CD14-positive monocyte (primary cell): Measurements from ENCODE around the gene POLA1. TPM values are rescaled to one million over a fixed set of nuclear protein-coding genes. Genes with fewer than 3 reads are reported as not detected.

Experiments used
- DNase-seq, 3 donors: peaks; one replicate each; pipeline ENCODE4 v3.0.0-alpha.2; 2011 to 2022
- H2AFZ ChIP-seq: 2 replicates; pipeline ENCODE4 v1.6.0; 2012; ENCODE audit warnings: mild to moderate bottlenecking, low read depth, low read length, inconsistent platforms; ENCODE audit not compliant: insufficient read depth, poor library complexity, severe bottlenecking
- H3K27ac ChIP-seq, 2 donors: 1 replicate in 1 of 2; 2 replicates in 1 of 2; pipeline ENCODE4 v1.5.1; 2012 to 2013; ENCODE audit warnings: low read length in 2 of 2, control low read depth in 1 of 2, inconsistent platforms in 1 of 2, low read depth in 1 of 2, mild to moderate bottlenecking in 1 of 2
- H3K27me3 ChIP-seq, 2 donors: one replicate each; pipeline versions ENCODE4 v1.6.0 to v1.6.1; 2011 to 2013; ENCODE audit warnings: low read length in 2 of 2; ENCODE audit not compliant: control insufficient read depth in 2 of 2, insufficient read depth in 2 of 2
- H3K36me3 ChIP-seq, 2 donors: replicated peaks in 1 of 2; 1 replicate in 1 of 2; 2 replicates in 1 of 2; pipeline versions ENCODE4 v1.5.1 to v1.6.1; 2012 to 2013; ENCODE audit warnings: low read length in 2 of 2, control low read depth in 1 of 2, inconsistent platforms in 1 of 2, mild to moderate bottlenecking in 1 of 2; ENCODE audit not compliant: insufficient read depth in 2 of 2, control insufficient read depth in 1 of 2
- H3K4me1 ChIP-seq, 2 donors: 1 replicate in 1 of 2; 2 replicates in 1 of 2; pipeline versions ENCODE4 v1.5.1 to v1.6.1; 2012 to 2013; ENCODE audit warnings: low read length in 2 of 2, control low read depth in 1 of 2, inconsistent platforms in 1 of 2, mild to moderate bottlenecking in 1 of 2, moderate library complexity in 1 of 2; ENCODE audit not compliant: insufficient read depth in 2 of 2, control insufficient read depth in 1 of 2
- H3K4me2 ChIP-seq: replicated peaks from 2 replicates; pipeline ENCODE3; 2012; ENCODE audit warnings: low read length, moderate library complexity, mild to moderate bottlenecking; ENCODE audit not compliant: poor library complexity, severe bottlenecking; ENCODE audit errors: extremely low read depth
- H3K4me3 ChIP-seq, 3 experiments: fragments of 200-600 bp in 1 of 3; sonication (generic) in 1 of 3; replicated peaks in 1 of 3; 1 replicate in 2 of 3; 2 replicates in 1 of 3; pipeline ENCODE4 v1.5.1; 2011 to 2013; ENCODE audit warnings: low read length in 3 of 3, mild to moderate bottlenecking in 3 of 3, control low read depth in 2 of 3, low read depth in 2 of 3, inconsistent platforms in 1 of 3, moderate library complexity in 1 of 3
- H3K79me2 ChIP-seq: 2 replicates; pipeline ENCODE4 v1.6.0; 2012; ENCODE audit warnings: mild to moderate bottlenecking, control low read depth, inconsistent platforms, low read length, moderate library complexity; ENCODE audit not compliant: insufficient read depth
- H3K9ac ChIP-seq: 2 replicates; pipeline ENCODE4 v1.6.0; 2017; ENCODE audit warnings: low read length, mild to moderate bottlenecking; ENCODE audit not compliant: insufficient read depth, poor library complexity, severe bottlenecking
- H3K9me3 ChIP-seq, 2 donors: replicated peaks in 1 of 2; 1 replicate in 1 of 2; 2 replicates in 1 of 2; pipeline versions ENCODE4 v1.5.1 to v1.6.1; 2012 to 2013; ENCODE audit warnings: low read length in 2 of 2, control low read depth in 1 of 2; ENCODE audit not compliant: control insufficient read depth in 1 of 2, insufficient read depth in 1 of 2
- H4K20me1 ChIP-seq: 2 replicates; pipeline ENCODE4 v1.6.0; 2012; ENCODE audit warnings: mild to moderate bottlenecking, low read length, control low read depth, moderate library complexity; ENCODE audit not compliant: insufficient read depth
- H3K27ac Mint-ChIP-seq, 7 donors: one replicate each; pipeline ENCODE4 v1.8.0; 2020; ENCODE audit warnings: mild to moderate bottlenecking in 7 of 7, mixed read lengths in 7 of 7, moderate library complexity in 6 of 7, inconsistent platforms in 2 of 7
- H3K27me3 Mint-ChIP-seq, 3 donors: one replicate each; pipeline ENCODE4 v1.8.0; 2021 to 2022; ENCODE audit warnings: low read depth in 3 of 3, mild to moderate bottlenecking in 3 of 3, mixed read lengths in 3 of 3, moderate library complexity in 3 of 3, inconsistent platforms in 1 of 3
- H3K36me3 Mint-ChIP-seq, 2 donors: one replicate each; pipeline ENCODE4 v1.8.0; 2020; ENCODE audit warnings: mixed read lengths in 2 of 2, inconsistent platforms in 1 of 2, mild to moderate bottlenecking in 1 of 2
- H3K4me1 Mint-ChIP-seq: one replicate; pipeline ENCODE4 v1.8.0; 2020; ENCODE audit warnings: mild to moderate bottlenecking, mixed read lengths
- H3K4me3 Mint-ChIP-seq, 2 donors: one replicate each; pipeline ENCODE4 v1.8.0; 2020; ENCODE audit warnings: mild to moderate bottlenecking in 2 of 2, mixed read lengths in 2 of 2, moderate library complexity in 1 of 2
- H3K9me3 Mint-ChIP-seq, 7 donors: one replicate each; pipeline ENCODE4 v1.8.0; 2020 to 2022; ENCODE audit warnings: mixed read lengths in 7 of 7, mild to moderate bottlenecking in 6 of 7, moderate library complexity in 6 of 7, inconsistent platforms in 2 of 7
- WGBS: methylation state at CpG from one replicate; pipeline ENCODE4 v1.1.5; 2013; ENCODE audit warnings: missing lambda C conversion rate; ENCODE audit not compliant: insufficient coverage; 5-methylcytosine and 5-hydroxymethylcytosine counted together
- intact Hi-C, 2 donors: fragments of 100-400 bp; cut with micrococcal nuclease; formaldehyde crosslinking; loops; one replicate each; pipeline versions ENCODE4 v1.15.0 to v1.15.1; 2023
- polyA plus RNA-seq, 3 donors: library from polyadenylated mRNA; depleted of rRNA in 1 of 3; unstranded in 2 of 3; stranded (reverse) in 1 of 3; fragments of 300-500 nt in 2 of 3; fragments of >200 nt in 1 of 3; fragmentation: Illumina TruSeq in 2 of 3; gene quantifications; 1 replicate in 2 of 3; 2 replicates in 1 of 3; pipeline ENCODE4 v1.2.3, GENCODE V29; 2012 to 2021
- TF ChIP-seq, protein P1 (sequence below): fragments of 200-600 bp; IDR thresholded peaks from one replicate; pipeline ENCODE4 v1.8.0; 2022; ENCODE audit warnings: antibody characterized with exemption, mild to moderate bottlenecking

Gene POLA1
- polyA plus RNA-seq, 3 donors: 1.2 to 1.4 (median 1.3) TPM

GRCh38 chrX:24657671-24658386 is 35.9 kb upstream of the POLA1 start:
- no peak overlapping the region for H3K4me2 ChIP-seq
- no peak overlapping the region for H3K9ac ChIP-seq
- intact Hi-C loops: no loop called here
- TF ChIP-seq, protein P1, sequence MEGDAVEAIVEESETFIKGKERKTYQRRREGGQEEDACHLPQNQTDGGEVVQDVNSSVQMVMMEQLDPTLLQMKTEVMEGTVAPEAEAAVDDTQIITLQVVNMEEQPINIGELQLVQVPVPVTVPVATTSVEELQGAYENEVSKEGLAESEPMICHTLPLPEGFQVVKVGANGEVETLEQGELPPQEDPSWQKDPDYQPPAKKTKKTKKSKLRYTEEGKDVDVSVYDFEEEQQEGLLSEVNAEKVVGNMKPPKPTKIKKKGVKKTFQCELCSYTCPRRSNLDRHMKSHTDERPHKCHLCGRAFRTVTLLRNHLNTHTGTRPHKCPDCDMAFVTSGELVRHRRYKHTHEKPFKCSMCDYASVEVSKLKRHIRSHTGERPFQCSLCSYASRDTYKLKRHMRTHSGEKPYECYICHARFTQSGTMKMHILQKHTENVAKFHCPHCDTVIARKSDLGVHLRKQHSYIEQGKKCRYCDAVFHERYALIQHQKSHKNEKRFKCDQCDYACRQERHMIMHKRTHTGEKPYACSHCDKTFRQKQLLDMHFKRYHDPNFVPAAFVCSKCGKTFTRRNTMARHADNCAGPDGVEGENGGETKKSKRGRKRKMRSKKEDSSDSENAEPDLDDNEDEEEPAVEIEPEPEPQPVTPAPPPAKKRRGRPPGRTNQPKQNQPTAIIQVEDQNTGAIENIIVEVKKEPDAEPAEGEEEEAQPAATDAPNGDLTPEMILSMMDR: no peak
- no CpG with 5 or more reads among the region's 6 CpGs for WGBS
- H3K27ac ChIP-seq: no peak overlapping the region
- H3K27me3 ChIP-seq: no peaks in the 10 kb centered on the region
- H2AFZ ChIP-seq: no peak overlapping the region
- DNase-seq: no peak
- Mint-ChIP-seq H3K36me3 (no peaks in the 10 kb centered on the region), H3K9me3 (no peaks in the 10 kb centered on the region), H3K4me1 (no peaks in the 10 kb centered on the region), H3K27me3 (peaks cover 0 to 11% (median 0%) of the 10 kb centered on the region in 3 donors), H3K4me3 (no peak overlapping the region), H3K27ac (no peak overlapping the region)
- H4K20me1 ChIP-seq: no peaks in the 10 kb centered on the region
- H3K4me1 ChIP-seq: no peaks in the 10 kb centered on the region
- no peak overlapping the region for H3K4me3 ChIP-seq
- no peaks in the 10 kb centered on the region for H3K36me3 ChIP-seq
- no peaks in the 10 kb centered on the region for H3K9me3 ChIP-seq
- H3K79me2 ChIP-seq: no peaks in the 10 kb centered on the region

GRCh38 chrX:24658421-24658820 is 35.3 kb upstream of the POLA1 start:
- H3K9me3 ChIP-seq: no peaks in the 10 kb centered on the region
- TF ChIP-seq, protein P1: no peak
- H3K4me1 Mint-ChIP-seq: no peaks in the 10 kb centered on the region
- intact Hi-C loops: no loop called here
- no peak overlapping the region for H3K4me3 Mint-ChIP-seq
- no peaks in the 10 kb centered on the region for H3K36me3 Mint-ChIP-seq
- H3K27me3 ChIP-seq: no peaks in the 10 kb centered on the region
- no peak overlapping the region for H3K27ac ChIP-seq
- H3K4me3 ChIP-seq: no peak overlapping the region
- H3K36me3 ChIP-seq: no peaks in the 10 kb centered on the region
- DNase-seq: no peak
- no peak overlapping the region for H3K4me2 ChIP-seq
- H3K4me1 ChIP-seq: no peaks in the 10 kb centered on the region
- no peaks in the 10 kb centered on the region for H3K79me2 ChIP-seq
- H2AFZ ChIP-seq: no peak overlapping the region
- no peaks in the 10 kb centered on the region for H3K9me3 Mint-ChIP-seq
- H3K9ac ChIP-seq: no peak overlapping the region
- H4K20me1 ChIP-seq: no peaks in the 10 kb centered on the region
- H3K27me3 Mint-ChIP-seq: peaks cover 0 to 11% (median 0%) of the 10 kb centered on the region in 3 donors
- no peak overlapping the region for H3K27ac Mint-ChIP-seq
